Caco-2 (cell line): ENCODE measurements around the gene SPRN. TPM values are rescaled to one million over a fixed set of nuclear protein-coding genes. Genes with fewer than 3 reads are reported as not detected.

Source experiments
- BruUV-seq: library from RNA; stranded (reverse); fragments of 400-500 nt; replicated peaks from 2 replicates; lab custom pipeline; 2021; lab: Mats Ljungman, UMichigan
- CTCF ChIA-PET: fragments of 300-600 bp; sonication (Branson Sonifier 250); formaldehyde crosslinking; loops from one replicate; lab custom pipeline; 2022; ENCODE audit warnings: antibody characterized with exemption; lab: Charles Lee
- POLR2A ChIA-PET: fragments of 300-600 bp; sonication (Branson Sonifier 250); formaldehyde crosslinking; loops from one replicate; lab custom pipeline; 2022; ENCODE audit warnings: antibody characterized with exemption; lab: Charles Lee
- DNase-seq, 2 experiments: peaks; one replicate each; pipeline versions ENCODE4 v3.0.0 to v3.0.0-alpha.2; 2020 to 2022
- H3K27me3 ChIP-seq: replicated peaks from 2 replicates; pipeline ENCODE4 v1.6.0; 2011; ENCODE audit warnings: low read length; ENCODE audit not compliant: control insufficient read depth, insufficient read depth
- H3K36me3 ChIP-seq: 2 replicates; pipeline ENCODE4 v1.5.1; 2011; ENCODE audit warnings: low read length; ENCODE audit not compliant: control insufficient read depth, insufficient read depth
- H3K4me1 ChIP-seq: fragments of 250-450 bp; sonication (Bioruptor Pico); 2 replicates; pipeline ENCODE4 v1.5.1; 2020; ENCODE audit warnings: mild to moderate bottlenecking
- H3K4me3 ChIP-seq: 2 replicates; pipeline ENCODE4 v1.5.1; 2011; ENCODE audit warnings: low read depth, mild to moderate bottlenecking, control low read depth, low read length
- H3K9me3 ChIP-seq: fragments of 250-450 bp; sonication (Bioruptor Pico); 2 replicates; pipeline ENCODE4 v1.5.1; 2020; ENCODE audit warnings: mild to moderate bottlenecking, moderate library complexity
- H3K27ac Mint-ChIP-seq: one replicate; pipeline ENCODE4 v1.8.0; 2022; ENCODE audit warnings: mixed read lengths; ENCODE audit not compliant: unreplicated experiment
- H3K27me3 Mint-ChIP-seq: one replicate; pipeline ENCODE4 v1.8.0; 2022; ENCODE audit warnings: mixed read lengths; ENCODE audit not compliant: insufficient read depth, unreplicated experiment
- H3K36me3 Mint-ChIP-seq: one replicate; pipeline ENCODE4 v1.8.0; 2022; ENCODE audit warnings: mild to moderate bottlenecking, mixed read lengths; ENCODE audit not compliant: insufficient read depth, unreplicated experiment
- H3K4me1 Mint-ChIP-seq: one replicate; pipeline ENCODE4 v1.8.0; 2022; ENCODE audit warnings: low read depth, mixed read lengths; ENCODE audit not compliant: unreplicated experiment
- H3K4me3 Mint-ChIP-seq: one replicate; pipeline ENCODE4 v1.8.0; 2022; ENCODE audit warnings: mild to moderate bottlenecking, moderate library complexity, mixed read lengths; ENCODE audit not compliant: unreplicated experiment
- H3K9me3 Mint-ChIP-seq: one replicate; pipeline ENCODE4 v1.8.0; 2022; ENCODE audit warnings: mixed read lengths; ENCODE audit not compliant: unreplicated experiment
- intact Hi-C: fragments of 100-400 bp; cut with micrococcal nuclease; formaldehyde crosslinking; loops from one replicate; pipeline ENCODE4 v1.10.0; 2022; ENCODE audit not compliant: unreplicated experiment
- total RNA-seq: library from RNA; stranded (reverse); gene quantifications from 2 replicates; pipeline ENCODE4 v1.2.3, GENCODE V29; 2022
- TF ChIP-seq, protein P1 (sequence below), 2 experiments: fragments of 200-600 bp in 1 of 2; IDR thresholded peaks; 1 replicate in 1 of 2; 2 replicates in 1 of 2; pipeline versions ENCODE4 v1.5.1 to v1.8.0; 2011 to 2022; ENCODE audit warnings: antibody characterized with exemption in 1 of 2, control low read depth in 1 of 2, inconsistent platforms in 1 of 2, low read depth in 1 of 2, low read length in 1 of 2, mild to moderate bottlenecking in 1 of 2, moderate library complexity in 1 of 2; ENCODE audit not compliant: insufficient read depth in 1 of 2, severe bottlenecking in 1 of 2, unreplicated experiment in 1 of 2

Gene SPRN
- total RNA-seq, 1 experiment from 2014 or later, result not detected

DNA sequence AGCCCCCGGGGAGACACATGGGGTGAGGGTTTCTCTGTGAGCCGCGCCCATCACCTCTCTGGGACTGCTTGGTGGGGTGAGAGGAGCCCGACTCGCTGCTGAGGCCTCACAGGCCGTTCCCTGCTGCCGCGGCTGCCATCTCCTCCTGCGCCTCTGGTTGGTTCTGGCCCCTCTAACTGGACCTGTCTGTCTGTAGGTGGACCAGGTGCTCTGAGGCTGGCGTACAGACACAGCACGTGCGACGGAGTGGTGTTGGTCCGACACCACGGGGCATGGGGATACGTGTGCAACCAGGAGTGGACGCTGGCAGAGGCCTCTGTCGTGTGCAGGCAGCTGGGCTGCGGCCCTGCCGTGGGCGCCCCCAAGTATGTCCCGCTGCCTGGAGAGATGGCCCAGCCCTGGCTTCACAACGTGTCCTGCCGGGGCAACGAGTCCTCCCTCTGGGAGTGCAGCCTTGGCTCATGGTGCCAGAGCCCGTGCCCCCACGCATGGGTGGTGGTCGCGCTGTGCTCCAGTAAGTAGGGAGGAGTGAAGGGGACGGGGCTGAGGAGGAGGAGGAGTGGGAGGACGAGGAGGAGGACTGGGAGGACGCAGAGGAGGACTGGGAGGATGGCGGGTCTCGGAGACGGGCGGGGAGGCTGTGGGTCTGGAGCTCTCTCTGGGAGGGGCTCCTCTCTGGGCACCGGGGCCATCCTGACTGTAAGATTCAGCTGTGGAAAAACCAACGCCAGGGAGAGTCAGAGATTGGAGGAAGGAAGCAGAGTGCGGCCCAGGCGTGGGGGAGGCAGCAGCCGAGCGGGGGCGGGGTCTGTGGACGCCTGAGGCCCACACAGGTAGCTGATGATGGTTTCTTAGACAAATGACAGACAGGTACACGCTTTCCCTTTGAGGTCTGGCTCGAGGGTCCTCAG is 31.9 kb upstream of the SPRN start:
- Histone ChIP-seq H3K4me1 (no peaks in the 10 kb centered on the region), H3K27me3 (peaks cover 1% of the 10 kb centered on the region; the same call in 1 of the 2 replicates), H3K36me3 (no peaks in the 10 kb centered on the region), H3K4me3 (no peak overlapping the region), H3K9me3 (no peaks in the 10 kb centered on the region)
- POLR2A ChIA-PET, result no interaction called here
- no peak overlapping the region for H3K27ac Mint-ChIP-seq
- TF ChIP-seq, protein P1, sequence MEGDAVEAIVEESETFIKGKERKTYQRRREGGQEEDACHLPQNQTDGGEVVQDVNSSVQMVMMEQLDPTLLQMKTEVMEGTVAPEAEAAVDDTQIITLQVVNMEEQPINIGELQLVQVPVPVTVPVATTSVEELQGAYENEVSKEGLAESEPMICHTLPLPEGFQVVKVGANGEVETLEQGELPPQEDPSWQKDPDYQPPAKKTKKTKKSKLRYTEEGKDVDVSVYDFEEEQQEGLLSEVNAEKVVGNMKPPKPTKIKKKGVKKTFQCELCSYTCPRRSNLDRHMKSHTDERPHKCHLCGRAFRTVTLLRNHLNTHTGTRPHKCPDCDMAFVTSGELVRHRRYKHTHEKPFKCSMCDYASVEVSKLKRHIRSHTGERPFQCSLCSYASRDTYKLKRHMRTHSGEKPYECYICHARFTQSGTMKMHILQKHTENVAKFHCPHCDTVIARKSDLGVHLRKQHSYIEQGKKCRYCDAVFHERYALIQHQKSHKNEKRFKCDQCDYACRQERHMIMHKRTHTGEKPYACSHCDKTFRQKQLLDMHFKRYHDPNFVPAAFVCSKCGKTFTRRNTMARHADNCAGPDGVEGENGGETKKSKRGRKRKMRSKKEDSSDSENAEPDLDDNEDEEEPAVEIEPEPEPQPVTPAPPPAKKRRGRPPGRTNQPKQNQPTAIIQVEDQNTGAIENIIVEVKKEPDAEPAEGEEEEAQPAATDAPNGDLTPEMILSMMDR (IDR thresholded peaks at IDR 0.05; ENCODE audit: insufficient read depth in 1 of 2, low read depth in 1 of 2, low read length in 1 of 2, severe bottlenecking in 1 of 2, unreplicated experiment in 1 of 2), result no peak
- BruUV-seq, result no TSS peak
- H3K36me3 Mint-ChIP-seq, result no peaks in the 10 kb centered on the region
- CTCF ChIA-PET, result no interaction called here
- peaks cover 8% of the 10 kb centered on the region for H3K27me3 Mint-ChIP-seq
- no peaks in the 10 kb centered on the region for H3K4me1 Mint-ChIP-seq
- no peak overlapping the region for H3K4me3 Mint-ChIP-seq
- H3K9me3 Mint-ChIP-seq, result peaks cover 10% of the 10 kb centered on the region
- intact Hi-C loops, result no loop called here
- DNase-seq, result no peak

DNA sequence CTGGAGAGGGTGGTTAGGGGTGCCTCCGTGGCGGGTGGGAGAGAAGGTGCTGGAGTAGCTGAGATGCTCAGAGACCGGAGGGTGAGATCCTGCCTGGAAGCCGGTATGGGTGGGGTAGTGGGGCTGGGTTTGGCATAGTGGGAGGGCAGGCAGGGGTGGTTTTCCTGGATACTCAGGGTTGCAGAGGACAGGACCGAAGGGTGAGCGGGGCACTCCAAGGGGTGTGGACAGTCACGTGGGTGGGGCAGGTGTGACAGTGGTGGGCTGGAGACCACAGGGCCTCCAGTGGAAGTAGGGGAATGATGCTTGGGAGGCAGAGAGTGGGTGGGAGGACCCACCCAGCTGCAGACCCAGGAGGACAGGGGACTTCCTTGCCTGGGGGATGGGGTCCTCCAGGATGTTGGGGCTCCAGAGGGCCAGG is 31.2 kb upstream of the SPRN start:
- TF ChIP-seq, protein P1 (IDR thresholded peaks at IDR 0.05; ENCODE audit: insufficient read depth in 1 of 2, low read depth in 1 of 2, low read length in 1 of 2, severe bottlenecking in 1 of 2, unreplicated experiment in 1 of 2), result no peak
- Mint-ChIP-seq H3K36me3 (no peaks in the 10 kb centered on the region), H3K9me3 (peaks cover 10% of the 10 kb centered on the region)

DNA sequence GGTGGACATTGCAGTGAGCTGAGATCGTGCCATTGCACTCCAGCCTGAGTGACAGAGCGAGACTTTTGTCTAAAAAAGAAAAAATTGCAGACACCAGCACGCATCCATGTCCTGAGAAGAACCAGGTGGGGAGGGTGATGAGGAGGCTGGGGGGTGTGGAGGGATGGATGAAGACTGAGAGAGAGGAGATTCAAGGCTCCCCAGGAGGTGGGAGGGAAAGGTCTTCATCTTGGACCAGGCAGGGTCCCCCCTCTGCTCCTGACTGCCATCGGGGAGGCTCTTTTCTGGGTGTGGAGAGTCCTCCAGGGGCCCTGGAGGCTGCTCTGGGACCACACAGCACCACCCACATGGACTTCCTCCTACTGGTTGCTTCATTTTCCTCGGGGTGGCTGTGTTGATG is 30.8 kb upstream of the SPRN start:
- H3K9me3 ChIP-seq, result no peaks in the 10 kb centered on the region
- no peaks in the 10 kb centered on the region for H3K4me1 ChIP-seq
- Mint-ChIP-seq H3K27me3 (peaks cover 10% of the 10 kb centered on the region), H3K4me1 (no peaks in the 10 kb centered on the region), H3K27ac (no peak overlapping the region), H3K36me3 (no peaks in the 10 kb centered on the region), H3K4me3 (no peak overlapping the region), H3K9me3 (peaks cover 10% of the 10 kb centered on the region)
- H3K36me3 ChIP-seq, result no peaks in the 10 kb centered on the region
- no peak overlapping the region for H3K4me3 ChIP-seq
- TF ChIP-seq, protein P1 (IDR thresholded peaks at IDR 0.05; ENCODE audit: insufficient read depth in 1 of 2, low read depth in 1 of 2, low read length in 1 of 2, severe bottlenecking in 1 of 2, unreplicated experiment in 1 of 2), result no peak
- POLR2A ChIA-PET, result no interaction called here
- H3K27me3 ChIP-seq, result peaks cover 1% of the 10 kb centered on the region; the same call in 1 of the 2 replicates
- CTCF ChIA-PET, result no interaction called here
- no peak for DNase-seq
- intact Hi-C loops, result no loop called here
- no TSS peak for BruUV-seq

More for the DNA sequence above, 31.2 kb upstream of the SPRN start:
- Mint-ChIP-seq H3K27ac (no peak overlapping the region), H3K4me3 (no peak overlapping the region), H3K27me3 (peaks cover 10% of the 10 kb centered on the region), H3K4me1 (no peaks in the 10 kb centered on the region)
- no peak for DNase-seq
- ChIA-PET POLR2A (no interaction called here), CTCF (no interaction called here)
- Histone ChIP-seq H3K4me3 (no peak overlapping the region), H3K9me3 (no peaks in the 10 kb centered on the region), H3K36me3 (no peaks in the 10 kb centered on the region), H3K4me1 (no peaks in the 10 kb centered on the region), H3K27me3 (peaks cover 1% of the 10 kb centered on the region; the same call in 1 of the 2 replicates)
- intact Hi-C loops, result no loop called here
- no TSS peak for BruUV-seq
